Activated naive CD4-positive, alpha-beta T cell treated with anti-CD3 and anti-CD28 coated beads, Interleukin-2, amount 10 ng/mL, durations not matched to agents 7 days and 5 days (primary cell): Measurements from ENCODE around the gene TFCP2L1.

ENCODE experiments used
- CTCF ChIA-PET: fragments of 350-600 bp; sonication (Branson Sonifier 250); formaldehyde crosslinking; loops from one replicate; lab custom pipeline; 2021; ENCODE audit warnings: antibody characterized with exemption; lab: Charles Lee
- DNase-seq: peaks from one replicate; pipeline ENCODE4 v3.0.0-alpha.2; 2020
- H3K27ac Mint-ChIP-seq: one replicate; pipeline ENCODE4 v1.8.0; 2021; ENCODE audit warnings: mild to moderate bottlenecking, moderate library complexity, mixed read lengths
- H3K27me3 Mint-ChIP-seq: one replicate; pipeline ENCODE4 v1.8.0; 2021; ENCODE audit warnings: mild to moderate bottlenecking, mixed read lengths
- H3K36me3 Mint-ChIP-seq: one replicate; pipeline ENCODE4 v1.8.0; 2021; ENCODE audit warnings: mixed read lengths
- H3K4me1 Mint-ChIP-seq: one replicate; pipeline ENCODE4 v1.8.0; 2021; ENCODE audit warnings: mixed read lengths
- H3K4me3 Mint-ChIP-seq: one replicate; pipeline ENCODE4 v1.8.0; 2021; ENCODE audit warnings: mild to moderate bottlenecking, moderate library complexity, mixed read lengths
- H3K9me3 Mint-ChIP-seq: one replicate; pipeline ENCODE4 v1.8.0; 2021; ENCODE audit warnings: mixed read lengths

TFCP2L1 gene

GRCh38 chr2:121201796-121202195, 83.2 kb downstream of the TFCP2L1 start:
- no peak overlapping the region for H3K27ac Mint-ChIP-seq
- no peak overlapping the region for H3K4me3 Mint-ChIP-seq
- peaks cover 5% of the 10 kb centered on the region for H3K27me3 Mint-ChIP-seq
- H3K9me3 Mint-ChIP-seq, result no peaks in the 10 kb centered on the region
- H3K4me1 Mint-ChIP-seq, result no peaks in the 10 kb centered on the region
- DNase-seq, result no peak
- CTCF ChIA-PET, result no interaction called here
- no peaks in the 10 kb centered on the region for H3K36me3 Mint-ChIP-seq

- no peaks in the 10 kb centered on the region for H3K36me3 Mint-ChIP-seq
- no peak overlapping the region for H3K4me3 Mint-ChIP-seq
- H3K4me1 Mint-ChIP-seq, result no peaks in the 10 kb centered on the region
- DNase-seq, result no peak
- no peak overlapping the region for H3K27ac Mint-ChIP-seq
- peaks cover 5% of the 10 kb centered on the region for H3K27me3 Mint-ChIP-seq
- H3K9me3 Mint-ChIP-seq, result no peaks in the 10 kb centered on the region
- CTCF ChIA-PET, result no interaction called here
These were observed 84.3 kb downstream of the TFCP2L1 start for GRCh38 chr2:121200419-121201315.

- H3K4me1 Mint-ChIP-seq, result no peaks in the 10 kb centered on the region
- no peaks in the 10 kb centered on the region for H3K36me3 Mint-ChIP-seq
- no peak overlapping the region for H3K27ac Mint-ChIP-seq
- H3K27me3 Mint-ChIP-seq, result peaks cover 5% of the 10 kb centered on the region
- H3K4me3 Mint-ChIP-seq, result no peak overlapping the region
- DNase-seq, result no peak
- CTCF ChIA-PET, result no interaction called here
- H3K9me3 Mint-ChIP-seq, result no peaks in the 10 kb centered on the region
These were observed 85.0 kb downstream of the TFCP2L1 start for GRCh38 chr2:121200011-121200347.

- H3K27me3 Mint-ChIP-seq, result peaks cover 5% of the 10 kb centered on the region
- no peak for DNase-seq
- no peak overlapping the region for H3K4me3 Mint-ChIP-seq
- no peak overlapping the region for H3K27ac Mint-ChIP-seq
- H3K9me3 Mint-ChIP-seq, result no peaks in the 10 kb centered on the region
- no peaks in the 10 kb centered on the region for H3K36me3 Mint-ChIP-seq
- CTCF ChIA-PET, result no interaction called here
- H3K4me1 Mint-ChIP-seq, result no peaks in the 10 kb centered on the region
These were observed 85.6 kb downstream of the TFCP2L1 start for GRCh38 chr2:121199281-121200010.

GRCh38 chr2:121197369-121198091, 87.5 kb downstream of the TFCP2L1 start:
- H3K36me3 Mint-ChIP-seq, result no peaks in the 10 kb centered on the region
- CTCF ChIA-PET, result no interaction called here
- peaks cover 5% of the 10 kb centered on the region for H3K27me3 Mint-ChIP-seq
- no peaks in the 10 kb centered on the region for H3K9me3 Mint-ChIP-seq
- DNase-seq, result no peak
- H3K4me3 Mint-ChIP-seq, result no peak overlapping the region
- H3K27ac Mint-ChIP-seq, result no peak overlapping the region
- no peaks in the 10 kb centered on the region for H3K4me1 Mint-ChIP-seq

- Mint-ChIP-seq H3K4me1 (no peaks in the 10 kb centered on the region), H3K9me3 (no peaks in the 10 kb centered on the region), H3K27me3 (peaks cover 5% of the 10 kb centered on the region), H3K36me3 (no peaks in the 10 kb centered on the region), H3K4me3 (no peak overlapping the region), H3K27ac (no peak overlapping the region)
- CTCF ChIA-PET, result no interaction called here
- DNase-seq, result no peak
These were observed 88.2 kb downstream of the TFCP2L1 start for GRCh38 chr2:121196849-121197155.

- Mint-ChIP-seq H3K4me3 (no peak overlapping the region), H3K9me3 (no peaks in the 10 kb centered on the region), H3K4me1 (no peaks in the 10 kb centered on the region), H3K36me3 (no peaks in the 10 kb centered on the region), H3K27me3 (peaks cover 5% of the 10 kb centered on the region), H3K27ac (no peak overlapping the region)
- CTCF ChIA-PET, result no interaction called here
- DNase-seq, result no peak
These were observed 88.7 kb downstream of the TFCP2L1 start for GRCh38 chr2:121196132-121196848.

GRCh38 chr2:121195036-121195435, 90.0 kb downstream of the TFCP2L1 start:
- H3K9me3 Mint-ChIP-seq, result no peaks in the 10 kb centered on the region
- no peaks in the 10 kb centered on the region for H3K4me1 Mint-ChIP-seq
- peaks cover under 1% of the 10 kb centered on the region for H3K27me3 Mint-ChIP-seq
- H3K4me3 Mint-ChIP-seq, result no peak overlapping the region
- DNase-seq, result no peak
- no peak overlapping the region for H3K27ac Mint-ChIP-seq
- CTCF ChIA-PET, result no interaction called here
- no peaks in the 10 kb centered on the region for H3K36me3 Mint-ChIP-seq

GRCh38 chr2:121194626-121195025, 90.4 kb downstream of the TFCP2L1 start:
- Mint-ChIP-seq H3K4me1 (no peaks in the 10 kb centered on the region), H3K27me3 (no peaks in the 10 kb centered on the region), H3K9me3 (no peaks in the 10 kb centered on the region), H3K27ac (no peak overlapping the region), H3K36me3 (no peaks in the 10 kb centered on the region), H3K4me3 (no peak overlapping the region)
- CTCF ChIA-PET, result no interaction called here
- DNase-seq, result no peak

- DNase-seq, result no peak
- CTCF ChIA-PET, result no interaction called here
- no peaks in the 10 kb centered on the region for H3K9me3 Mint-ChIP-seq
- H3K27ac Mint-ChIP-seq, result no peak overlapping the region
- no peaks in the 10 kb centered on the region for H3K27me3 Mint-ChIP-seq
- H3K36me3 Mint-ChIP-seq, result no peaks in the 10 kb centered on the region
- no peak overlapping the region for H3K4me3 Mint-ChIP-seq
- peaks cover 3% of the 10 kb centered on the region for H3K4me1 Mint-ChIP-seq
These were observed 91.8 kb downstream of the TFCP2L1 start for GRCh38 chr2:121193185-121193584.

- H3K9me3 Mint-ChIP-seq, result no peaks in the 10 kb centered on the region
- H3K4me1 Mint-ChIP-seq, result peaks cover 3% of the 10 kb centered on the region
- no peak for DNase-seq
- CTCF ChIA-PET, result no interaction called here
- H3K36me3 Mint-ChIP-seq, result no peaks in the 10 kb centered on the region
- no peaks in the 10 kb centered on the region for H3K27me3 Mint-ChIP-seq
- H3K27ac Mint-ChIP-seq, result no peak overlapping the region
- no peak overlapping the region for H3K4me3 Mint-ChIP-seq
These were observed 92.4 kb downstream of the TFCP2L1 start for GRCh38 chr2:121192576-121192975.

GRCh38 chr2:121191191-121192170, 93.5 kb downstream of the TFCP2L1 start:
- Mint-ChIP-seq H3K9me3 (no peaks in the 10 kb centered on the region), H3K4me3 (no peak overlapping the region), H3K27me3 (no peaks in the 10 kb centered on the region), H3K27ac (no peak overlapping the region), H3K4me1 (peaks cover 3% of the 10 kb centered on the region), H3K36me3 (no peaks in the 10 kb centered on the region)
- CTCF ChIA-PET, result no interaction called here
- peak; percentile 9 for DNase-seq

- H3K4me3 Mint-ChIP-seq, result no peak overlapping the region
- no peaks in the 10 kb centered on the region for H3K9me3 Mint-ChIP-seq
- H3K27me3 Mint-ChIP-seq, result no peaks in the 10 kb centered on the region
- no peaks in the 10 kb centered on the region for H3K36me3 Mint-ChIP-seq
- H3K27ac Mint-ChIP-seq, result no peak overlapping the region
- CTCF ChIA-PET, result no interaction called here
- H3K4me1 Mint-ChIP-seq, result peaks cover 3% of the 10 kb centered on the region
- DNase-seq, result no peak
These were observed 95.2 kb downstream of the TFCP2L1 start for GRCh38 chr2:121189661-121190381.
